GM18951 (cell line): ENCODE results near the gene CORO2A.
A peak's percentile ranks its signal among the peaks of the same experiment; 100 is the strongest.
"Not testable (repeated sequence)": the region's sequence is repeated elsewhere in the genome, so short reads cannot be mapped to it uniquely, and the experiment has no call there.

Source experiments
- POLR2A ChIP-seq: IDR thresholded peaks from 4 replicates; pipeline ENCODE4 v1.6.1; 2011; ENCODE audit warnings: mild to moderate bottlenecking; ENCODE audit not compliant: insufficient read length, insufficient read depth; ENCODE audit errors: extremely low read depth
- in situ Hi-C: fragments of 300-500 bp; cut with MboI; formaldehyde crosslinking; loops from one replicate; pipeline ENCODE4 v1.12.0; 2022; ENCODE audit warnings: low sequenced_read_pairs, mixed read lengths, inconsistent platforms; ENCODE audit not compliant: unreplicated experiment

CORO2A gene

DNA sequence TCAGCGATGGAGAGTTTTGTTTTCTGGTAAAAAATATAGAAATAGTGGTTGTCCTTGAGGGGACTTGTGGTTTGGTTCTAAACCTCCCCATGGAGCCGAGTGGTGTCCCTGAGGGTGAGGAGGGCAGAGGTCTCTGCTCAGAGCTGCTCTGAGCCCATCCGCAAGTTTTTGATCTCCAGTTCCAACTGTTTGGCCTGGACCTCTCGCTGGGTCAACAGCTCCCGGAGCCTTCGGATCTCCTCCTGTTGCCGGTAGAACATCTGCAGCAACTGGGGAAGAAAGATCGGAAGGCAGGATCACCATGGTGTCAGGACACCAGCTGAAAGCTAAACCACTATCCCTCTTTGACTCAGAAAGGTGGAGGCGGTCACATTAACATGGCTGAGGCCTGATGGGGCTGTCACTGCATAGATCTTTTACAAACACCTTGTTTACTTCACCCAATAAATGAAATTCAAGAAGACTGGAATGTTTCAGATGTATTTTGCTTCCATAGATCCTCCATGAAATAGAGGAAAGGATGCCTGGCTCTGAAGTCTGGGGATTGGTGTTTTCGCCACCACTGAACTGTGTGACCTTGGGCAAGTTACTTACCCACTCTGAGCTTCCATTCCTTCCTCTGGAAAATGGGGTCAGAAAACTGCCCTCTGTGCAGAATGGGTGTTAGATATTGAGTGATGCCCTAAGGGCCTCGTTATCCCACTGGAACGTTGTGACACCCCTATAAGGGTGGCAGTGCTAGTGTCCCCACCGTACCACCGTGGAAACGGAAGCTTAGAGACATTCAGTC lies 67.6 kb downstream of the CORO2A start:
- in situ Hi-C loops = no loop called here

DNA sequence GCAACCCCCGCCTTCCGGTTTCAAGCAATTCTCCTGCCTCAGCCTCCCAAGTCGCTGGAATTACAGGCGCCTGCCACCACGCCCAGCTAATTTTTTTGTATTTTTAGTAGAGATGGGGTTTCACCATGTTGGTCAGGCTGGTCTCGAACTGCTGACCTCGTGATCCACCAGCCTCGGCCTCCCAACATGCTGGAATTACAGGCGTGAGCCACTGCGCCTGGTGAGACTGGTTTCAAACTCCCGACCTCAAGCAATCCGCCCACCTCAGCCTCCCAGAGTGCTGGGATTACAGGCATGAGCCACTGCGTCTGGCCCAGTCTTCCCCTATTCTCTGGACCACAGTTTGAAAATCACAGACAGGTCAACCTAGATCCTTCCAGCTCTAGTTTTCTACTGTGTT lies 68.3 kb downstream of the CORO2A start:
- in situ Hi-C loops = not testable (repeated sequence)

More for the DNA sequence above, 67.6 kb downstream of the CORO2A start:
- TF ChIP-seq POLR2A = no peak

DNA sequence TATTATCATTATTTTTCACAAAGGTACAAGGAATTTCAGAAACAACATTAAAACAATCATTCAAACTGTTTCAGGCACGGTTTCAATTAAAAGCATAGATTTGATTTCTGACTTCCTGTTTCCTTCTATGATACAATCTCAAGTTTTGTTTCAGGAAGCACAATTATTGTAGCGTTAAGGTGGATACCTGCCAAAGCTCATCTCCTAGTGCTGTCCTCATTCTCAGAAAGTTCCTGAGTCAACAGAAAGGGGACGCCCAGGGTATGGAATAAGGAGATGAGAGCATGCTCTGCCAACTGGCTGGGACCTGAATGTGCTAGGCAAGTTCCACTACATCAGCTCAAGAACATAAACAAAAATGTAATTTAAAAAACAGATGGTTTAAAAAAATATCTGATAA lies 71.4 kb downstream of the CORO2A start:
- no peak for TF ChIP-seq POLR2A
- in situ Hi-C loops = no loop called here

DNA sequence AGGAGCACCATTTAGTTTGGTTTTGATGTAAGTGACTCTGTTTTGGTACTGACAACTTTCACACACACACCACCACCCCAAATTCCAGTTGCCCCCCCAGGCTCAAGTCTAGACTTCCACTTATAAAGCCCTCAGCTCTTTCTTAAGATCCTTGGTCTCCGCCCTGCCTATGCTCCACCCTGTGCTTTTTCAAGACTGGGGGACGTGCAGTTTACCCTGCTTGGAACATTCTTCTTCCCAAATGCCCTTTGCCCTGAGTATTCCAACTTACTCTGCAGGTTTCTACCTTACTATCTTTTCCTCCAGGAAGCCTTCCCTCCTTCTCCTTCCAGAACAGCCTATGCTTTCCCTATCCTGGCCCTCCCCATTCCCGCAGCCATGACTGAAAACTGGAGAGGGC lies 72.0 kb downstream of the CORO2A start:
- in situ Hi-C loops = no loop called here
- no peak for TF ChIP-seq POLR2A

DNA sequence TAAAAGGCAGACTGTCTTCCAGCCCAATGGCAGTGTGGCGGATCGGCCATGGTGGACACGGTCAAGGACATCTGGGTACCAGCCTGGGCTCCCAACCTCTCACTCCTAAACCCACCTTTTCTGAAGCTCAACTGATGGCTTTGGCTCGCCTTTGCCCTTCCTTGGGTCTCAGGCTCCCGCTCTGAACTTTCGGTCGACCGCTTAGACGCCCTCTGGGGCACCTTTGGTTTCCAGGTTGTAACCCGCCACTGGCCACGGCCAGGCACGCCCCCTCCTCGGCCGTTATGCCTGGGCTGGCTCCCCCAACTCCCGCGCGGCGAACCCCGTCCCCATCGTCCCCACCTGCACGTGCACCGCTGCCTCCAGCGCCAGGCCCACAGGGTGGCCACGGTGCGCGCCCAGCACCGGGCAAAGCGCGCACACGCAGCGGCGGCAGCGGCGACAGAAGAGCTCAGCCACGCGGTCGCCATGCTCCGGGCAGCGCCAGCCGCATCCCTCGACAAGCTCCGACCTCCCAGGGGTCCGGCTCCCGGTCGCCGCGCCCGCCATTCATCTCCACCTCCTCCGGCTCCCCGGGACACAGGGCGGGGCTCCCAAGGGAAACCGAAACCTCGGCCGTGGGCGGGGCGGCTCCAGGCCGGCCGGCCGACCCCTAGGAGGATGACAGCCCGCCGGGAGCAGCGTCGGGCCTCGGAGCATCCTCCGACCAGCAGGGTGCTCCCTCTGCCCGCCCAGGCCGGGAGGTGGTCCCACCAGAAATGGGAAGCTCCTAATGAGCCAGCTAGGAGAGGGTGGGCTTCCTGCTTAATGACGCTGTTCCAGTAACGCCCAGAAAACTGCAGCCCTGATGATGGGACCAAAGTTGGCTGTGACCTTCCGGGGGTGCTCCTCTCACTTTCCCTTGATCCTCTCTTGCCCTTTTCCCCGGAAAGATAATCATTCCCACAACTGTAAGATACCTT lies 73.5 kb downstream of the CORO2A start, which contains the start of gene TRIM14:
Gene TRIM14 (minus strand): TSS at position 583 of the 962 bp plus-strand sequence. CDS start 34 bp downstream, at position 549.
- peak; percentile 68 for TF ChIP-seq POLR2A
- in situ Hi-C loops = no loop called here

DNA sequence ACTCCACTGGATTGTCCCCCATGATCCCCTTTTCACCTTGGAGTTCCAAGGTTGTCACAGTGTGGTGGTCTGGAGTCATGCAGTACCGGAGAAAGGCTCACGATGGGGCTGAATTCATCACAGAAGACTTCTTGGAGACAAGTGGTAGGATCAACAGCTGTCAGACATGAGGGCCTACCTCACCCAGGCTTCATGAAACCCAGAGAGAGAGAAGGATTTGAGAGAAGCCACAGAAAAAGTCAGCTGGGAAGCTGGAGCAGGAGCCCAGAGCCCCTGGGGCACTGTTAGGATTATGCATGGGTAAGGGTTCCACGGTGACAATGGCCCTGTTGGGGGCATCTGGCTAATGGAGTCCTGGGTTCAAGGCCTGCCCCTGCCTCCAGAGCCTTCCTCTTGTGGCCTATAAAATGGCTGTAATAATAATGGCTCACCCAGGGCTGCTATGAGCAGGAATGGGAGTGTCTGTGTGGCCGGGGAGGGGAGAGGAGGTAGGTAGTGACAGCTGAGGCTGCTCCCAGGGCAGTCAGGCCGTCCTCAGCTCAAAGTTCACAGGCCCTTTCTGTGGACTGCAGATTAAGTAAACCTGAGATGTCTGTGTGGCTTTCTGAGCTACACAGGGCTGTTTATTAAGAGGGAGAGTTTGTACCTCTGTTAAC lies 74.3 kb downstream of the CORO2A start:
- no peak for TF ChIP-seq POLR2A
- in situ Hi-C loops = no loop called here

DNA sequence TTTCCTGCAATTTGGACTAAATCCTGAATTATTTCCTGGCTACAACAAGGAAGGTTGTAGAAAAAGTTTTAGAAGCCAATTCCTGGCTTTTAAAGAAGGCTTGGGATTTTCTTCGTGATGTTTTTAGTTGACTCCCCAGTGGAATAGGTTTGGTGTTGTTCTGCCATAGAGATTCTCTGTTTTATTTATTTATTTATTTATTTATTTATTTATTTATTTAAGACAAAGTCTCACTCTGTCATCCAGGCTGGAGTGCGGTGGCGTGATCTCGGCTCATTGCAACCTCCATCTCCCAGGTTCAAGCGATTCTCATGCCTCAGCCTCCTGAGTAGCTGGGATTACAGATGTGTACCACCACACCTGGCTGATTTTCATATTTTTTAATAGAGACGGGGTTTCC lies 75.3 kb downstream of the CORO2A start:
- in situ Hi-C loops = not testable (repeated sequence)

DNA sequence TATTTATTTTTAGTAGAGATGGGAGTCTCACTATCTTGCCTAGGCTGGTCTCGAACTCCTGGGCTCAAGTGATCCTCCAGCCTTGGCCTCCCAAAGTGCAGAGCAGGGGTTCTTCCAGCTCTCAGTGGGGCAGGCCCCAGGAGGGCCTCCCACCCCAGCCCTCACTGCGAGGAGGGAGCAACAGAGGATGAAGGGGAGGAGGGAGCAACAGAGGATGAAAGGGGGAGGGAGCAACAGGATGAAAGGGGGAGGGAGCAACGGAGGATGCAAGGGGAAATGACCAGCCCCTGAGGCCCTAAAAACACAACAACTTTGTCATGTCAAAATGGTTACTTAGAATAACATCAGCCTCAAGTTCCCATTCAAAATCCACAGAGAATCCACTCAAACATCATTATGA lies 83.4 kb downstream of the CORO2A start:
- in situ Hi-C loops = no loop called here
- TF ChIP-seq POLR2A = no peak

DNA sequence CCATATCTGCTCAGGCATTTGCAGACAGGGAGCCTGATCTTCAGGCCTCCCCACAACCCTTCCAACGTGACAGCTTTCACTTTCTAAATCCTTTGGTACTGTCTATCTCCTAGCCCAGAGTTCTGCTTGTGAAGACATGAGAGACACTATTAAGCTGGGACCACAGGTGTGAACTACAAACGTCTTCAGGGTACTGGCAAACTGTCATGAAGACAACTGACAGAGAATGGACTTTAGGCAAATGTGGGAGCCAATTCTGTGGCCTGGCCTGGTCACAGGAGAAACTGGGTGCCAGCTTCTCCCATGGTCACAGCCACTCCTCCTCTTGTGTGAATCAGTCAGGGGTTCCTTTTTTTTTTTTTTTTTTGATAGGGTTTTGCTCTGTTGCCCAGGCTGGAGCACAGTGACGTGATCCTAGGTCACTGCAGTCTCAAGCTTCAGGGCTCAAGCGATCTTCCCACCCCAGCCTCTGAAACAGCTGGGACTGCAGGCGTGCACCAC lies 83.9 kb downstream of the CORO2A start:
- no peak for TF ChIP-seq POLR2A
- in situ Hi-C loops = no loop called here

DNA sequence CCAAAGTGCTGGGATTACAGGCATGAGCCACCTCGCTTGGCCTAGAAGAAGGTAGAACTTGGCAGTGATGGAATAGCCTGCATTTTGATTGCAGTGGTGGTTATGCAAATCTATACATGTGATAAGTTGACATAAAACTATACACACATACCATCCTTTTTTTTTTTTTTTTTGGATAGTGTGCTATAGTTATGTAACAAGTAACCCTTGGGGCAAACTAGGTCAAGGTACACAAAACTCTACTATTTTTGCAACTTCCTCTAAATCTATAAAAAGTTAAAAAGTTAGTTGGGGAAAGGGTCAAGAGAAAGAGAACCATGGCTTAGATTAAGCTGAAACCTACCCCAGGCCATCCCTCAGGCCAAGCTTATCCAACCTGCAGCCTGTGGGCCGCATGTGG lies 84.5 kb downstream of the CORO2A start:
- no peak for TF ChIP-seq POLR2A
- in situ Hi-C loops = no loop called here

DNA sequence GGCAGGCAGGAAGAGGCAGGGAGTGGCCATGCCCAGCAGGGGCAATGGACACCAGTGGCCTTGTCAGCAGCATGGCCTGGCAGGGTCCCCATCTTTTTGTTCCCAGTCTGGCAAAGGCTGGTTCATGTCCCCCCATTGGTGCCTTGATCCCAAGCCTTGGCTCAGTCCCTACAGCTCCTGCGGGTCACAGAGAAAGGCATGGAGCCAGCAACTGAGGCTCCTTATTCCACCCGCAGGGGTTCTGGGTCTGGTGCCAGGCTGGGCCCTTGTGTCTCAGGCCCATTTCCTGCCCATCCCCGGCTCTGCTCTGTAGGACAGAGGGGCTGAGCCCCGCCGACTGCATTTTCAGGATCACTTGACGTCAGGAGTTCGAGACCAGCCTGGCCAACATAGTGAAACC lies 87.4 kb downstream of the CORO2A start:
- in situ Hi-C loops = no loop called here
- TF ChIP-seq POLR2A = no peak

DNA sequence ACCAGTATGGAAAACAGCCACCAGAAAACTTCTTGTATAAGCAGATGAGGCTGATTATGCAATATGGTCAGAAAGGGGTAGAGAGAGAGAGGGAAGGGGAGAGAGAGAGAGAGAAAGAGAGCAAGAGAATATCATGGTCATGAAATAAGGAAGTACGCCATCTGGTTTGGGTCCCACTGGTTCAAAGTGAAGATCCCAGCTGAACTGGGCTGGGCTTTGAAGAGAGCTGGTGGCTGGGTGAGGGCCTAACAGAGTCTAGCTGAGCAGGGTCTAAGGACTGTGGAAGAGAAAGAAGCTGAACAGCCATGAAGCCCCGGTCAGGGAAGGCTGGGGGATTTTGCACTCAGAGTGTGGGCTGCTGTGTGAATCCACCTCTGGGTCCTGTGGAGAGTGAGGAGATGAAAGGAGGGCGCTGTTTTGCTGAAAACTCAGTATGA lies 88.0 kb downstream of the CORO2A start:
- in situ Hi-C loops = no loop called here
- TF ChIP-seq POLR2A = no peak

DNA sequence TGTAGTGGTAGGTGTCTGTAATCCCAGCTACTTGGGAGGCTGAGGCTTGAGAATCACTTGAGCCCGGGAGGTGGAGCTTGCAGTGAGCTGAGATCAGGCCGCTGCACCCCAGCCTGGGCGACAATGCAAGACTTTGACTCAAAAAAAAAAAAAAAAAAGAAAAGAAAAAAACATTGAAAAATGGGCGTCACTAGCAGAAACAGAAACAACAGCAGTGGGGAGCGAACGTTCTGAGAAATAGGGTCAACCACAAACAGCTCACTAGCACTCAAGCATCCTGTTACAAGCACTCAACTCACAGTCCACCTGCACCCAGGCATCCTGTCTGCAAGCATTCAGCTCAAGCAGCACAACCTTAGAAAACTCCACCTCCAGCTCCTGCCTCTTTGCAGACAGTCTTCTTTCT lies 90.6 kb downstream of the CORO2A start:
- TF ChIP-seq POLR2A = peak; percentile 19
- in situ Hi-C loops = no loop called here
